ENCODE results near the gene TOR1AIP2. TPM values are rescaled to one million over a fixed set of nuclear protein-coding genes. Genes with fewer than 3 reads are reported as not detected.
A peak's percentile ranks its signal among the peaks of the same experiment; 100 is the strongest.
"Not testable (repeated sequence)": the region's sequence is repeated elsewhere in the genome, so short reads cannot be mapped to it uniquely, and the experiment has no call there.

TOR1AIP2 gene
- total RNA-seq, 1 donor = 141 TPM

DNA sequence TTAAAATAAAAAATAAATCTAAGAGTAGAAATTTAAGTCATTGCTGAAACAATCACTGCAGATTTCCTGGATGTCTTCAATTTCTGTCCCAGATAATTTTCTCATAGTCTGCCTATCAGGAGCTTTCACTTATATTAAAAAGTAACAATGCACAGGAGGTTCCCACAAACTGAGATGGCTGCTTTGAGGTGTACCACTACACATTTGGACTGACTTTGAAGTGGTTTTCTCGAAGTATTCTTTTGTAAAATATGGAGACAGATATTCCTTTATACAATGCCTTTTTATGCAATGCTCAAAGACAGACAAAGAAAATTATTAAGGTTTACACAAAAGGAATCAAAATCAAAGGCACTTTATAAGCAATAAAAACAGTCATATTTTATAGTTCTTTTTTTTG is 24.5 kb downstream of the TOR1AIP2 start:
- TF ChIP-seq, protein P1, sequence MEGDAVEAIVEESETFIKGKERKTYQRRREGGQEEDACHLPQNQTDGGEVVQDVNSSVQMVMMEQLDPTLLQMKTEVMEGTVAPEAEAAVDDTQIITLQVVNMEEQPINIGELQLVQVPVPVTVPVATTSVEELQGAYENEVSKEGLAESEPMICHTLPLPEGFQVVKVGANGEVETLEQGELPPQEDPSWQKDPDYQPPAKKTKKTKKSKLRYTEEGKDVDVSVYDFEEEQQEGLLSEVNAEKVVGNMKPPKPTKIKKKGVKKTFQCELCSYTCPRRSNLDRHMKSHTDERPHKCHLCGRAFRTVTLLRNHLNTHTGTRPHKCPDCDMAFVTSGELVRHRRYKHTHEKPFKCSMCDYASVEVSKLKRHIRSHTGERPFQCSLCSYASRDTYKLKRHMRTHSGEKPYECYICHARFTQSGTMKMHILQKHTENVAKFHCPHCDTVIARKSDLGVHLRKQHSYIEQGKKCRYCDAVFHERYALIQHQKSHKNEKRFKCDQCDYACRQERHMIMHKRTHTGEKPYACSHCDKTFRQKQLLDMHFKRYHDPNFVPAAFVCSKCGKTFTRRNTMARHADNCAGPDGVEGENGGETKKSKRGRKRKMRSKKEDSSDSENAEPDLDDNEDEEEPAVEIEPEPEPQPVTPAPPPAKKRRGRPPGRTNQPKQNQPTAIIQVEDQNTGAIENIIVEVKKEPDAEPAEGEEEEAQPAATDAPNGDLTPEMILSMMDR (IDR thresholded peaks at IDR 0.05; ENCODE audit: insufficient read depth, low read length) = no peak
- DNase-seq (ENCODE audit: low read depth) = no peak
- no peak overlapping the region for H3K4me3 ChIP-seq (ENCODE audit: low read depth, low read length)

DNA sequence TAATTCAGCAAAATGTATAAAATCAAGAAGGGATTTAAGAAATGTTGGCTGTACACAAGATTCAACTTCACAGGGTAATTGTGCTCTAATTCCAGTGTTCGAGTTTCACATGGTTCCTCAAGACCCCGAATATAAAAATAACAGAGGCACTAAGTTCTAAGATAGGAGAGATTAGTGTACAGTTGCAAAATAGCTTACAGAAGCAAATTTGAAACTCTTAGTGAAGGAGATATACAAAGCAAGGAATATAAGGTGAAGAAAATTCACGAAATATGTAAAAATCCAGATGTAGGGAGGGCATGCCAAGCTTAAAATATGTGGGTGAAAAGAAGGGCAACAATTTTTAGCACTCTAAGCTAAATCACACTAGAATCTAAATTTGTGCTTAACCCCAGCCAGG is 29.4 kb downstream of the TOR1AIP2 start:
- no peak overlapping the region for H3K4me3 ChIP-seq (ENCODE audit: low read depth, low read length)
- DNase-seq (ENCODE audit: low read depth) = no peak
- TF ChIP-seq, protein P1 (IDR thresholded peaks at IDR 0.05; ENCODE audit: insufficient read depth, low read length) = no peak

DNA sequence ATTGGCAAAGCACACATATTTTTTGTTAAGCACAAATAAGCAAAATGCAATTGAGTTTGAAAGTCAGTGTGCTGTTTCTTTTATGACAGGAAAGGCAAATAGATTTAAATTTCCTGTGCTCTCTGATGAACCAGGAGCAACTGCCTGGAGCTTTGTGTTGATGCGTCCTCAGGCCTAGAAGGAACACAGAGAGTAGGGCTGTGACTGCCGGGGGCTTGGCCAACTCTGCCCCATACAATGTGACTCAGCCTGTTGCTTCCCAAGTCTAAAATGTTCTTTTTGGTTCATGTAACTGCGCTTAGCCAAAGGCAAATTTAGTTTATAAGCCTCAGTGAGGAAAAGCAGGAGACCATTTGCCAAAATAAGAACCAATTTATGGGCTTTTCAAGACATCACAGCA is 37.5 kb downstream of the TOR1AIP2 start:
- H3K4me3 ChIP-seq (ENCODE audit: low read depth, low read length) = no peak overlapping the region
- TF ChIP-seq, protein P1 (IDR thresholded peaks at IDR 0.05; ENCODE audit: insufficient read depth, low read length) = no peak
- DNase-seq (ENCODE audit: low read depth) = no peak

DNA sequence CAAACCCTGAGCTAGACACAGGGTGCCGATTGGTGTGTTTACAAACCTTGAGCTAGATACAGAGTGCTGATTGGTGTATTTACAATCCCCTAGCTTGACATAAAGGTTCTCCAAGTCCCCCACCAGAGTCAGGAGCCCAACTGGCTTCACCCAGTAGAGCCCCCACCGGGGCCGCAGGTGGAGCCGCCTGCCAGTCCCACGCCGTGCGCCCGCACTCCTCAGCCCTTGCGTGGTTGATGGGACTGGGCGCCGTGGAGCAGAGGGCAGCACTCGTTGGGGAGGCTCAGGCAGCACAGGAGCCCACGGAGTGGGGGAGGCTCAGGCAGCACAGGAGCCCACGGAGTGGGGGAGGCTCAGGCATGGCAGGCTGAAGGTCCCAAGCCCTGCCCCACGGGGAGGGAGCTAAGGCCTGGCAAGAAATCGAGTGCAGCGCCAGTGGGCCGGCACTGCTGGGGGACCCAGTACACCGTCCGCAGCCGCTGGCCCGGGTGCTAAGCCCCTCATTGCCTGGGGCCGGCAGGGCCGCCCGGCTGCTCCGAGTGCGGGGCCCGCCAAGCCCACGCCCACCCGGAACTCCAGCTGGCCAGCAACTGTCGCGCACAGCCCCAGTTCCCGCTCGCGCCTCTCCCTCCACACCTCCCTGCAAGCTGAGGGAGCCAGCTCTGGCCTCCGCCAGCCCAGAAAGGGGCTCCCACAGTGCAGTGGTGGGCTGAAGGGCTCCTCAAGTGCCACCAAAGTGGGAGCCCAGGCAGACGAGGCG is 40.7 kb downstream of the TOR1AIP2 start:
- DNase-seq (ENCODE audit: low read depth); H3K4me3 ChIP-seq (ENCODE audit: low read depth, low read length): not testable (repeated sequence)

DNA sequence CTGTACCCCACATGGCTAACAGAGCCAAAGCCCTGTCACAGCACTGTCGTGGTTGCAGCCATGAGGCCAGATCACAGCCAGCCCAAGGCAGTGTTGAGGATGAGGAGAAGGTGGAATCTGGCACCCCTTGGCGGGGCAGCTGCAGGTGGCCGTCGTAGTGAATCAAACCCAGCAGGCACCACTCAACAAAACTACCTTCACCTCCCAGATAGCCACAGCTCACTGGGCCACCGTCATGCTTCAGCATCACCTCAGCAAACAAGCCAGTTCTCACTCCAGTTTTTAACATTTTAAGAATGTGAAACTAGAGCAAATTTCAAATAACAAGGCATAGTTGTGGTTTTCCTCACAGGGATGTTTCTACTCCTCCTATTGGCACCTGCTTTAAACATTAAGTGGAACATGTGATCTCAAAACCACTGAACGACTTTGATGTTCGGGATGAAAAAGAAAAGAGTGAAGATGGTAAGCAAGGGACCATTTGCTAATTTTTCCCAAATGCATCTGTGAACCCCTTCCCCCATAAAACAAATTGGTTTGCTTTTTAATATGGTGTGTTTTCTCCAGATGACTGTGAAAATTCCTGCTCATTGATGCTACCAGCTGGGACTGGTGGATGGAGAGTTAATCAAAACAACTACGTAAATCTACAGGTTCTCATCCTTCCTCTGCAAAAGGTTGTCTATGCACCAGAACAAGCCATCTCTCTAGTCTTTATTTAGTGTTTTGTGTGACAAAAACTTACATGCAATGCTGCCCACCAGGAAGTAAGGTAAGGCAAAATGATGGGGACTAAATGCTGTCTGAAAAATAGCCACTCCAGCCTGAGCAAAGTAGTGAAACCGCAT is 45.5 kb downstream of the TOR1AIP2 start:
- peak; percentile 14 for DNase-seq (ENCODE audit: low read depth)
- no peak overlapping the region for H3K4me3 ChIP-seq (ENCODE audit: low read depth, low read length)
- TF ChIP-seq, protein P1 (IDR thresholded peaks at IDR 0.05; ENCODE audit: insufficient read depth, low read length) = no peak

DNA sequence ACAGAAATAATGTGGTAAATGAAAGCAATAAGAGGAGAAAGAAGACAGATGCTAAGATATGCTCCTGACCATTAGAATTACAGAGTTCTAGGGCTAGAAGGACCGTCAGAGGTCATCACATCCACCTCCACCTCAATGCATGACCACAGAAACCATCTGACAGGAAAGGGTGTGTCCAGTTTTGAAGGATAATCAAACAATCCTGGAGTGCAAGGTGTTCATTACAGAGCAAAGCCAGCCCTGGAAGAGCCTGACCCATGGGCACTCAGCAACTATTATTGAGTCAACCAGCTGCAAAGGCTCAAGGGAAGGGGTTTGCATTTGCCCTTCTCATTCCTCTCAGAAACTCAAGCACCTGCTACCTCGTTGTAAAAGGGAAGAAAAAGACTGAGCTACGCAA is 46.4 kb downstream of the TOR1AIP2 start:
- DNase-seq (ENCODE audit: low read depth) = no peak
- H3K4me3 ChIP-seq (ENCODE audit: low read depth, low read length) = no peak overlapping the region
- TF ChIP-seq, protein P1 (IDR thresholded peaks at IDR 0.05; ENCODE audit: insufficient read depth, low read length) = no peak

DNA sequence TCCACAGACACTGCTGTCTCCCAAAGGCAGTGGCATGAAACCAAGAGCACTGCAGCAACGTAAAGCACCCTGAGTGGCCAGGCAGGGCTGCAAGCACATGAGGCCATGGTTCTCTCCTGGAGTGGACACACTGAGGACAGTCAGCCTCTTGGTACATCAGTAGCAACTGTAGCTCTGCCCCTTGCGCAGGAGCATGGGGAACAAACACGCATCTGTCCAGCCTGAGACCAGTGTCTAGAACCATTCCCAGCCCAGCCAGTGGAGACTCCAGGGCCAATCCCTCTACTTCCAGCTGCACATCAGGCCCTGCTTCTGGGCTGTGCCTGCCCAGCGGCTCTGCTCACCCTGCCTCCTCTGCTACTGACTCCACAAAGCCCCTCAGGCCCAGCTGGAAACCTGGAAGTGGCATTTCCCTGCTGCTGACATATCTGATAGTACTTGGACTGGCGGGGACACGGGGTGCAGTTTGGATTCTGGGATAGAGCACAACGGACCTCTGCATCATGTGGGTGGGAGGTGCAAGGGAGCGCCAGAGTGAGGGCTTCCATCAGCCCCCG is 49.0 kb downstream of the TOR1AIP2 start:
- H3K4me3 ChIP-seq (ENCODE audit: low read depth, low read length) = no peak overlapping the region
- DNase-seq (ENCODE audit: low read depth) = no peak
- TF ChIP-seq, protein P1 (IDR thresholded peaks at IDR 0.05; ENCODE audit: insufficient read depth, low read length) = no peak
